ENCODE results near the gene ABTB1.

The ABTB1 gene

DNA sequence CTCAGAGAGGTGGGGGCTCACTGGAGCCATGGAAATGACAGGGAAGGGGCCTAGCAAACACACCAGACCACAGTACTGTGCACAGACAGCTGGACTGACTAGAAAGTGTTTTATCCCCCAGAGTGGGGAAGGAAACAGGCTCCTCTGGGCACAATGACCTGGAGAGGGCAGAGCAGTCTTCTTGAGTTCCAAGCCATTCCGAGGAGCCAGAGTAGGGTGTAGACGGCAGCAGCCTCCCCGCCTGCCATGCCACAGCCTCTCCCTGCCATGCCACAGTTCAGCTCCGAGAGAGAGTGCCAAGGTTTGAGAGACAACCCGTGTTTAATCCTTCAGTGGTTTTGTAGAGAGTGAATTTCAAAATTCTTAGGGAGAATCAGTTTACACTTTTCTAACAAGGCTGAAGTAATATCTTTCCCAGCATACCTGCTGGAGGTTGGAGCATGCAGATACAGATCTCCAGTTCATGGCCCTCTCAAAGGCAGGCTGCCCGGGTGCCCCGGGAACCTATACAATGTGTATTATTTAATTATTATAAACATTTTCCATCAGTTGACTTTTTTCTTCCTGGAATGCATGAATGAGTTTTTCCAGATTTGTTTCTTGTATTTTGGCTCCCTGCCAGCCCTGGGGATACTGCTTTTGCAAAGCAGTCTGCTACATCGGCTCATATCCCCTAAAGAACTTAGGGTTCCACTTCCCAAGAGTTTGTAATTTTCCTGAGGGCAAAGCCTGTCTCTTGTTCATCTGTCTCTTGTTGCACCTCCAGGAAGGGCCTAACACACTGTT, 40.5 kb upstream of the ABTB1 start:
- H2AFZ ChIP-seq (ENCODE audit: low read depth, low read length) = no peak overlapping the region
- H3K4me1 ChIP-seq (ENCODE audit: low read length) = peaks cover 8% of the 10 kb centered on the region
- no peaks in the 10 kb centered on the region for H3K79me2 ChIP-seq (ENCODE audit: low read length)
- no peak overlapping the region for H3K9ac ChIP-seq (ENCODE audit: low read length)
- H3K36me3 ChIP-seq (replicated peaks; ENCODE audit: low read depth, low read length) = no peaks in the 10 kb centered on the region
- no peak overlapping the region for H3K27ac ChIP-seq (ENCODE audit: low read length)
- H4K20me1 ChIP-seq (ENCODE audit: insufficient read depth, low read length) = no peaks in the 10 kb centered on the region
- H3K9me3 ChIP-seq (ENCODE audit: insufficient read depth, low read length) = no peaks in the 10 kb centered on the region
- peaks cover 9% of the 10 kb centered on the region; the same call in 1 of the 2 replicates for H3K27me3 ChIP-seq (ENCODE audit: low read depth, low read length)
- no peak for TF ChIP-seq EZH2phosphoT487 (IDR thresholded peaks at IDR 0.05; ENCODE audit: low read depth)
- TF ChIP-seq, protein P1, sequence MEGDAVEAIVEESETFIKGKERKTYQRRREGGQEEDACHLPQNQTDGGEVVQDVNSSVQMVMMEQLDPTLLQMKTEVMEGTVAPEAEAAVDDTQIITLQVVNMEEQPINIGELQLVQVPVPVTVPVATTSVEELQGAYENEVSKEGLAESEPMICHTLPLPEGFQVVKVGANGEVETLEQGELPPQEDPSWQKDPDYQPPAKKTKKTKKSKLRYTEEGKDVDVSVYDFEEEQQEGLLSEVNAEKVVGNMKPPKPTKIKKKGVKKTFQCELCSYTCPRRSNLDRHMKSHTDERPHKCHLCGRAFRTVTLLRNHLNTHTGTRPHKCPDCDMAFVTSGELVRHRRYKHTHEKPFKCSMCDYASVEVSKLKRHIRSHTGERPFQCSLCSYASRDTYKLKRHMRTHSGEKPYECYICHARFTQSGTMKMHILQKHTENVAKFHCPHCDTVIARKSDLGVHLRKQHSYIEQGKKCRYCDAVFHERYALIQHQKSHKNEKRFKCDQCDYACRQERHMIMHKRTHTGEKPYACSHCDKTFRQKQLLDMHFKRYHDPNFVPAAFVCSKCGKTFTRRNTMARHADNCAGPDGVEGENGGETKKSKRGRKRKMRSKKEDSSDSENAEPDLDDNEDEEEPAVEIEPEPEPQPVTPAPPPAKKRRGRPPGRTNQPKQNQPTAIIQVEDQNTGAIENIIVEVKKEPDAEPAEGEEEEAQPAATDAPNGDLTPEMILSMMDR (IDR thresholded peaks at IDR 0.05; ENCODE audit: low read depth, low read length) = no peak
- H3K4me3 ChIP-seq (ENCODE audit: low read length) = no peak overlapping the region
- H3K4me2 ChIP-seq (ENCODE audit: low read length) = no peak overlapping the region

DNA sequence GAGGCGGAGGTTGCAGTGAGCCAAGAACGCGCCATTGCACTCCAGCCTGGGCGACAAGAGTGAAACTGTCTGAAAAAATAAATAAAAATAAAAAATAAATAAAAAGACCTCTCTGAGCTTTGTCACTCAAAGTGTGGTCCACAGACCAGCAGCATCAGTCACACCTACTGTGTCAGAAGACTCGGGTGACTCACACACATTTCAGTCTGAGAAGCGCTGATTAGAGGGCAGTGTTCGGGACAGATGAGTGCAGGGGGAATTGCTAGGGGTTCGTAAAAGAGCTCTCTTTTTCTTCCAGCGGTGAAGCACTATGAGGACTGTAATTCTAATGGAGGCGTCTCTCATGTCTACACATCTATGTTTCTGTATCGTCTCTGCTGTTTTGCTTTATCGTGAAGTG, 38.1 kb upstream of the ABTB1 start:
- H4K20me1 ChIP-seq (ENCODE audit: insufficient read depth, low read length) = no peaks in the 10 kb centered on the region
- no peak overlapping the region for H3K9ac ChIP-seq (ENCODE audit: low read length)
- no peak overlapping the region for H3K27ac ChIP-seq (ENCODE audit: low read length)
- H3K36me3 ChIP-seq (replicated peaks; ENCODE audit: low read depth, low read length) = no peaks in the 10 kb centered on the region
- H3K79me2 ChIP-seq (ENCODE audit: low read length) = no peaks in the 10 kb centered on the region
- H3K4me3 ChIP-seq (ENCODE audit: low read length) = no peak overlapping the region
- H2AFZ ChIP-seq (ENCODE audit: low read depth, low read length) = no peak overlapping the region
- H3K9me3 ChIP-seq (ENCODE audit: insufficient read depth, low read length) = no peaks in the 10 kb centered on the region
- H3K4me1 ChIP-seq (ENCODE audit: low read length) = peaks cover 8% of the 10 kb centered on the region
- TF ChIP-seq EZH2phosphoT487 (IDR thresholded peaks at IDR 0.05; ENCODE audit: low read depth) = no peak
- TF ChIP-seq, protein P1 (IDR thresholded peaks at IDR 0.05; ENCODE audit: low read depth, low read length) = no peak
- no peak overlapping the region for H3K4me2 ChIP-seq (ENCODE audit: low read length)
- H3K27me3 ChIP-seq (ENCODE audit: low read depth, low read length) = peaks cover 9% of the 10 kb centered on the region; the same call in 1 of the 2 replicates

DNA sequence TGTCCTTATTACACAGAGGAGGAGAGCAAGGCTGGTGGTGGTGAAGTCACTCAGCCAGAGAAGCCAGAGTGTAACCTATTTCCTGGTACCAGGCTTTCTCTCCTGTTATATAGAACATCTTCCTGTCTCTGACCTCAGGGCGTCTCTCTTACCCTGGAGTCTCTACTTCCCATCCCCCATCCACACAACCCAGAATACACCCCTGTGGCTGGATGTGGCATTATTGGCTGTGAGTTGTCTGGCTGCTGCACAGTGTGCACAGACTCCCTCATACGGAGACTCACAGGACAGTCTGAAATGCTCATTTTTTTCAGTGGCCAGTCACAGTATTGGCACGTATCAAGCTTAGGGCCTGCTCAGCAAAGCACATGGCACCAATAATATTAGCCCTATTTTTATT, 35.2 kb upstream of the ABTB1 start:
- Histone ChIP-seq H3K36me3 (replicated peaks; ENCODE audit: low read depth, low read length) (no peaks in the 10 kb centered on the region), H3K9me3 (ENCODE audit: insufficient read depth, low read length) (no peaks in the 10 kb centered on the region), H3K79me2 (ENCODE audit: low read length) (no peaks in the 10 kb centered on the region), H3K4me2 (ENCODE audit: low read length) (no peak overlapping the region), H3K9ac (ENCODE audit: low read length) (no peak overlapping the region), H3K4me3 (ENCODE audit: low read length) (no peak overlapping the region), H3K27ac (ENCODE audit: low read length) (no peak overlapping the region), H4K20me1 (ENCODE audit: insufficient read depth, low read length) (no peaks in the 10 kb centered on the region), H2AFZ (ENCODE audit: low read depth, low read length) (no peak overlapping the region), H3K27me3 (ENCODE audit: low read depth, low read length) (peaks cover 7% of the 10 kb centered on the region; the same call in 1 of the 2 replicates), H3K4me1 (ENCODE audit: low read length) (no peaks in the 10 kb centered on the region)
- TF ChIP-seq EZH2phosphoT487 (IDR thresholded peaks at IDR 0.05; ENCODE audit: low read depth) = no peak
- TF ChIP-seq, protein P1 (IDR thresholded peaks at IDR 0.05; ENCODE audit: low read depth, low read length) = no peak

GRCh38 chr3:127637971-127638370, 34.8 kb upstream of the ABTB1 start:
- H3K36me3 ChIP-seq (replicated peaks; ENCODE audit: low read depth, low read length) = no peaks in the 10 kb centered on the region
- no peak overlapping the region for H3K27ac ChIP-seq (ENCODE audit: low read length)
- H3K4me2 ChIP-seq (ENCODE audit: low read length) = no peak overlapping the region
- TF ChIP-seq EZH2phosphoT487 (IDR thresholded peaks at IDR 0.05; ENCODE audit: low read depth) = no peak
- TF ChIP-seq, protein P1 (IDR thresholded peaks at IDR 0.05; ENCODE audit: low read depth, low read length) = no peak
- peaks cover 7% of the 10 kb centered on the region; the same call in 1 of the 2 replicates for H3K27me3 ChIP-seq (ENCODE audit: low read depth, low read length)
- H3K4me1 ChIP-seq (ENCODE audit: low read length) = no peaks in the 10 kb centered on the region
- H3K9me3 ChIP-seq (ENCODE audit: insufficient read depth, low read length) = no peaks in the 10 kb centered on the region
- H3K4me3 ChIP-seq (ENCODE audit: low read length) = no peak overlapping the region
- no peak overlapping the region for H2AFZ ChIP-seq (ENCODE audit: low read depth, low read length)
- no peak overlapping the region for H3K9ac ChIP-seq (ENCODE audit: low read length)
- H4K20me1 ChIP-seq (ENCODE audit: insufficient read depth, low read length) = no peaks in the 10 kb centered on the region
- no peaks in the 10 kb centered on the region for H3K79me2 ChIP-seq (ENCODE audit: low read length)

All from OCI-LY3 (cell line).